ENCODE results near the gene YBX2. TPM values are rescaled to one million over a fixed set of nuclear protein-coding genes. Genes with fewer than 3 reads are reported as not detected.
A peak's percentile ranks its signal among the peaks of the same experiment; 100 is the strongest.

Gene YBX2
- total and polyA plus RNA-seq, 2 donors (not counting 1 experiment from before 2014, with no cell fraction given), result 0.15 to 0.22 TPM

- intact Hi-C loops (cut with micrococcal nuclease), result loop anchor here (10.0 kb wide), 1 partner anchor 159 kb away; no protein-coding TSS in a partner anchor
- Histone ChIP-seq H3K9me3 (ENCODE audit: control extremely low read depth in 1 of 3, control insufficient read depth in 2 of 3, insufficient read depth in 1 of 3, low read length in 2 of 3) (peaks cover 0 to 7% (median 0%) of the 10 kb centered on the region in 3 donors), H3K27ac (ENCODE audit: low read length in 2 of 2) (no peak overlapping the region), H3K4me2 (replicated peaks; ENCODE audit: low read depth, low read length, poor library complexity, severe bottlenecking) (peak overlapping the region; percentile 92), H3K27me3 (replicated peaks in 1 of 4; ENCODE audit: control extremely low read depth in 1 of 4, control insufficient read depth in 3 of 4, insufficient read depth in 4 of 4, low read length in 3 of 4) (peaks cover 0 to 57% (median 15%) of the 10 kb centered on the region in 4 experiments), H3K4me3 (ENCODE audit: control extremely low read depth in 1 of 5, extremely low read depth in 1 of 5, insufficient read depth in 1 of 5, low read depth in 2 of 5, low read length in 4 of 5) (peak overlapping the region in 2 of 5 experiments; percentile 15 to 54), H3K4me1 (ENCODE audit: control insufficient read depth in 2 of 2, insufficient read depth in 2 of 2, low read length in 2 of 2) (peaks cover 28 to 30% of the 10 kb centered on the region in 2 donors), H4K20me1 (ENCODE audit: control insufficient read depth, insufficient read depth, low read length, poor library complexity, severe bottlenecking) (no peaks in the 10 kb centered on the region), H3K36me3 (replicated peaks in 1 of 2; ENCODE audit: control extremely low read depth in 1 of 2, control insufficient read depth in 1 of 2, extremely low read depth in 1 of 2, insufficient read depth in 2 of 2, low read length in 1 of 2) (no peaks in the 10 kb centered on the region), H3K9ac (ENCODE audit: low read length) (peak overlapping the region; percentile 58), H3K79me2 (ENCODE audit: control insufficient read depth, insufficient read depth, low read length) (no peaks in the 10 kb centered on the region), H2AFZ (ENCODE audit: insufficient read depth, low read depth, low read length, poor library complexity, severe bottlenecking) (peak overlapping the region; percentile 32)
- no peak for ATAC-seq (ENCODE audit: low read depth)
- Mint-ChIP-seq H3K9me3 (ENCODE audit: insufficient read depth) (no peaks in the 10 kb centered on the region), H3K27me3 (peaks cover 37% of the 10 kb centered on the region), H3K4me1 (peaks cover 22% of the 10 kb centered on the region), H3K4me3 (peak overlapping the region; percentile 77), H3K27ac (no peak overlapping the region)
- TF ChIP-seq EZH2 (IDR thresholded peaks at IDR 0.05; ENCODE audit: borderline replicate concordance, insufficient read depth, low read depth, low read length, poor library complexity, severe bottlenecking), result peak; percentile 84
- TF ChIP-seq, protein P1, sequence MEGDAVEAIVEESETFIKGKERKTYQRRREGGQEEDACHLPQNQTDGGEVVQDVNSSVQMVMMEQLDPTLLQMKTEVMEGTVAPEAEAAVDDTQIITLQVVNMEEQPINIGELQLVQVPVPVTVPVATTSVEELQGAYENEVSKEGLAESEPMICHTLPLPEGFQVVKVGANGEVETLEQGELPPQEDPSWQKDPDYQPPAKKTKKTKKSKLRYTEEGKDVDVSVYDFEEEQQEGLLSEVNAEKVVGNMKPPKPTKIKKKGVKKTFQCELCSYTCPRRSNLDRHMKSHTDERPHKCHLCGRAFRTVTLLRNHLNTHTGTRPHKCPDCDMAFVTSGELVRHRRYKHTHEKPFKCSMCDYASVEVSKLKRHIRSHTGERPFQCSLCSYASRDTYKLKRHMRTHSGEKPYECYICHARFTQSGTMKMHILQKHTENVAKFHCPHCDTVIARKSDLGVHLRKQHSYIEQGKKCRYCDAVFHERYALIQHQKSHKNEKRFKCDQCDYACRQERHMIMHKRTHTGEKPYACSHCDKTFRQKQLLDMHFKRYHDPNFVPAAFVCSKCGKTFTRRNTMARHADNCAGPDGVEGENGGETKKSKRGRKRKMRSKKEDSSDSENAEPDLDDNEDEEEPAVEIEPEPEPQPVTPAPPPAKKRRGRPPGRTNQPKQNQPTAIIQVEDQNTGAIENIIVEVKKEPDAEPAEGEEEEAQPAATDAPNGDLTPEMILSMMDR (IDR thresholded peaks at IDR 0.05), result no peak
- ChIA-PET CTCF (interaction anchor here (1.2 kb wide), 1 partner anchor 35 kb away, joined by 3 read pairs; no protein-coding TSS in a partner anchor), POLR2A (interaction anchor here (0.7 to 1.4 kb wide), 2 partner anchors 13 to 74 kb away, joined by 4 to 7 read pairs; partner anchors contain the start of gene SLC2A4)
- DNase-seq, result peak; percentile 50
- 9% methylated on average over 75 of the region's 75 CpGs for WGBS (ENCODE audit: insufficient coverage)
Measured at GRCh38 chr17:7293816-7294613, 424 bp downstream of the YBX2 start.

Measured in B cell (primary cell).